ENCODE results near the gene GNAT2. TPM values are rescaled to one million over a fixed set of nuclear protein-coding genes. Genes with fewer than 3 reads are reported as not detected.

The GNAT2 gene
- total RNA-seq, 1 experiment from 2014 or later = not detected

GRCh38 chr1:109632671-109633346 lies 13.4 kb upstream of the GNAT2 start:
- H3K27ac ChIP-seq (ENCODE audit: low read length) = no peak overlapping the region
- no peaks in the 10 kb centered on the region for H3K27me3 ChIP-seq (ENCODE audit: low read length)
- no peaks in the 10 kb centered on the region for H3K79me2 ChIP-seq (ENCODE audit: low read length)
- DNase-seq = no peak
- no peaks in the 10 kb centered on the region for H3K9me2 ChIP-seq (replicated peaks; ENCODE audit: insufficient read depth, low read length)
- H3K4me3 ChIP-seq (ENCODE audit: low read length) = no peak overlapping the region
- H4K20me1 ChIP-seq (ENCODE audit: insufficient read depth, low read depth, low read length) = peaks cover 19% of the 10 kb centered on the region; the same call in 1 of the 2 replicates
- H3K36me3 ChIP-seq (ENCODE audit: insufficient read depth, low read length) = peaks cover 19% of the 10 kb centered on the region
- no peak overlapping the region for H2AFZ ChIP-seq (ENCODE audit: low read length)
- no peaks in the 10 kb centered on the region; the same call in 1 of the 2 replicates for H3K4me1 ChIP-seq (ENCODE audit: low read length)
- no peak overlapping the region for H3K9ac ChIP-seq (ENCODE audit: low read length)
- H3K4me2 ChIP-seq (ENCODE audit: low read depth, low read length, poor library complexity, severe bottlenecking) = no peak overlapping the region
- no peaks in the 10 kb centered on the region for H3K9me3 ChIP-seq (ENCODE audit: low read length)

- Histone ChIP-seq H3K79me2 (ENCODE audit: low read length) (no peaks in the 10 kb centered on the region), H3K9ac (ENCODE audit: low read length) (no peak overlapping the region), H3K36me3 (ENCODE audit: insufficient read depth, low read length) (peaks cover 22% of the 10 kb centered on the region), H2AFZ (ENCODE audit: low read length) (no peak overlapping the region), H3K9me3 (ENCODE audit: low read length) (no peaks in the 10 kb centered on the region), H3K9me2 (replicated peaks; ENCODE audit: insufficient read depth, low read length) (no peaks in the 10 kb centered on the region), H3K4me1 (ENCODE audit: low read length) (no peaks in the 10 kb centered on the region; the same call in 1 of the 2 replicates), H4K20me1 (ENCODE audit: insufficient read depth, low read depth, low read length) (peaks cover 19% of the 10 kb centered on the region; the same call in 1 of the 2 replicates), H3K4me3 (ENCODE audit: low read length) (no peak overlapping the region), H3K27me3 (ENCODE audit: low read length) (no peaks in the 10 kb centered on the region), H3K4me2 (ENCODE audit: low read depth, low read length, poor library complexity, severe bottlenecking) (no peak overlapping the region), H3K27ac (ENCODE audit: low read length) (no peak overlapping the region)
- no peak for DNase-seq
Observed at GRCh38 chr1:109631513-109632505, 12.4 kb upstream of the GNAT2 start.

- no peak for DNase-seq
Observed at GRCh38 chr1:109630898-109631512, 11.6 kb upstream of the GNAT2 start.

GRCh38 chr1:109630081-109630897 lies 10.9 kb upstream of the GNAT2 start:
- Histone ChIP-seq H3K9ac (ENCODE audit: low read length) (no peak overlapping the region), H3K79me2 (ENCODE audit: low read length) (peaks cover 8% of the 10 kb centered on the region), H3K4me3 (ENCODE audit: low read length) (no peak overlapping the region), H3K4me2 (ENCODE audit: low read depth, low read length, poor library complexity, severe bottlenecking) (no peak overlapping the region), H3K36me3 (ENCODE audit: insufficient read depth, low read length) (peaks cover 22% of the 10 kb centered on the region), H3K9me2 (replicated peaks; ENCODE audit: insufficient read depth, low read length) (no peaks in the 10 kb centered on the region), H3K4me1 (ENCODE audit: low read length) (peaks cover 3% of the 10 kb centered on the region), H3K27me3 (ENCODE audit: low read length) (no peaks in the 10 kb centered on the region), H4K20me1 (ENCODE audit: insufficient read depth, low read depth, low read length) (peaks cover 24% of the 10 kb centered on the region; the same call in 1 of the 2 replicates), H3K27ac (ENCODE audit: low read length) (no peak overlapping the region), H2AFZ (ENCODE audit: low read length) (no peak overlapping the region), H3K9me3 (ENCODE audit: low read length) (no peaks in the 10 kb centered on the region)
- peak; percentile 67 for DNase-seq

More at GRCh38 chr1:109630898-109631512, 11.6 kb upstream of the GNAT2 start:
- Histone ChIP-seq H3K27me3 (ENCODE audit: low read length) (no peaks in the 10 kb centered on the region), H4K20me1 (ENCODE audit: insufficient read depth, low read depth, low read length) (peaks cover 19% of the 10 kb centered on the region; the same call in 1 of the 2 replicates), H3K9ac (ENCODE audit: low read length) (no peak overlapping the region), H3K4me1 (ENCODE audit: low read length) (no peaks in the 10 kb centered on the region; the same call in 1 of the 2 replicates), H3K4me2 (ENCODE audit: low read depth, low read length, poor library complexity, severe bottlenecking) (no peak overlapping the region), H2AFZ (ENCODE audit: low read length) (no peak overlapping the region), H3K9me2 (replicated peaks; ENCODE audit: insufficient read depth, low read length) (no peaks in the 10 kb centered on the region), H3K9me3 (ENCODE audit: low read length) (no peaks in the 10 kb centered on the region), H3K4me3 (ENCODE audit: low read length) (no peak overlapping the region), H3K79me2 (ENCODE audit: low read length) (peaks cover under 1% of the 10 kb centered on the region; the same call in 1 of the 2 replicates), H3K27ac (ENCODE audit: low read length) (no peak overlapping the region), H3K36me3 (ENCODE audit: insufficient read depth, low read length) (peaks cover 22% of the 10 kb centered on the region)

GRCh38 chr1:109629372-109630030 lies 10.1 kb upstream of the GNAT2 start:
- no peak for DNase-seq
- H3K4me2 ChIP-seq (ENCODE audit: low read depth, low read length, poor library complexity, severe bottlenecking) = no peak overlapping the region
- no peak overlapping the region for H3K27ac ChIP-seq (ENCODE audit: low read length)
- H3K9ac ChIP-seq (ENCODE audit: low read length) = no peak overlapping the region
- H2AFZ ChIP-seq (ENCODE audit: low read length) = no peak overlapping the region
- no peaks in the 10 kb centered on the region for H3K9me2 ChIP-seq (replicated peaks; ENCODE audit: insufficient read depth, low read length)
- peaks cover 15% of the 10 kb centered on the region for H3K79me2 ChIP-seq (ENCODE audit: low read length)
- peaks cover 22% of the 10 kb centered on the region for H3K36me3 ChIP-seq (ENCODE audit: insufficient read depth, low read length)
- H3K4me1 ChIP-seq (ENCODE audit: low read length) = peaks cover 11% of the 10 kb centered on the region
- H3K9me3 ChIP-seq (ENCODE audit: low read length) = no peaks in the 10 kb centered on the region
- H3K27me3 ChIP-seq (ENCODE audit: low read length) = no peaks in the 10 kb centered on the region
- H3K4me3 ChIP-seq (ENCODE audit: low read length) = no peak overlapping the region
- peaks cover 30% of the 10 kb centered on the region; the same call in 1 of the 2 replicates for H4K20me1 ChIP-seq (ENCODE audit: insufficient read depth, low read depth, low read length)

- H3K4me1 ChIP-seq (ENCODE audit: low read length) = peaks cover 18% of the 10 kb centered on the region
- H3K4me3 ChIP-seq (ENCODE audit: low read length) = no peak overlapping the region
- H3K9me2 ChIP-seq (replicated peaks; ENCODE audit: insufficient read depth, low read length) = no peaks in the 10 kb centered on the region
- no peak overlapping the region for H3K4me2 ChIP-seq (ENCODE audit: low read depth, low read length, poor library complexity, severe bottlenecking)
- H3K9me3 ChIP-seq (ENCODE audit: low read length) = no peaks in the 10 kb centered on the region
- H2AFZ ChIP-seq (ENCODE audit: low read length) = no peak overlapping the region
- peaks cover 30% of the 10 kb centered on the region; the same call in 1 of the 2 replicates for H4K20me1 ChIP-seq (ENCODE audit: insufficient read depth, low read depth, low read length)
- no peak overlapping the region for H3K27ac ChIP-seq (ENCODE audit: low read length)
- DNase-seq = no peak
- peaks cover 22% of the 10 kb centered on the region for H3K79me2 ChIP-seq (ENCODE audit: low read length)
- H3K27me3 ChIP-seq (ENCODE audit: low read length) = no peaks in the 10 kb centered on the region
- H3K36me3 ChIP-seq (ENCODE audit: insufficient read depth, low read length) = peaks cover 22% of the 10 kb centered on the region
- no peak overlapping the region for H3K9ac ChIP-seq (ENCODE audit: low read length)
Observed at GRCh38 chr1:109628540-109629321, 9.3 kb upstream of the GNAT2 start.

All from Karpas-422 (cell line).